GM23338 (cell line): Measurements from ENCODE around the gene CISD1.
A peak's percentile ranks its signal among the peaks of the same experiment; 100 is the strongest.

Source experiments
- CREB1 ChIP-seq: fragments of 250-450 bp; sonication (Bioruptor Pico); IDR thresholded peaks from 2 replicates; pipeline ENCODE4 v1.5.0; 2020; ENCODE audit warnings: low read depth, mild to moderate bottlenecking, moderate library complexity
- CTCF ChIP-seq, 2 experiments: fragments of 200-600 bp in 1 of 2; sonication (generic) in 1 of 2; conservative IDR thresholded peaks; 2 replicates each; pipeline versions ENCODE4 v1.5.1 to v1.6.1; 2016 to 2017; ENCODE audit warnings: antibody characterized with exemption in 2 of 2, low read depth in 2 of 2, mild to moderate bottlenecking in 2 of 2, moderate library complexity in 1 of 2
- ETS1 ChIP-seq: IDR thresholded peaks from 2 replicates; pipeline ENCODE4 v1.6.1; 2016; ENCODE audit warnings: antibody characterized with exemption
- EZH2 ChIP-seq: fragments of 200-600 bp; sonication (generic); IDR thresholded peaks from one replicate; pipeline ENCODE4 v1.8.0; 2017; ENCODE audit warnings: antibody characterized with exemption, mild to moderate bottlenecking, low read depth; ENCODE audit not compliant: unreplicated experiment
- EZH2phosphoT487 ChIP-seq: fragments of 200-600 bp; sonication (generic); IDR thresholded peaks from one replicate; pipeline ENCODE4 v1.8.1; 2018; ENCODE audit warnings: antibody characterized with exemption; ENCODE audit not compliant: unreplicated experiment
- JUNB ChIP-seq: IDR thresholded peaks from one replicate; pipeline ENCODE4 v1.6.1; 2016; ENCODE audit warnings: antibody characterized with exemption; ENCODE audit not compliant: unreplicated experiment
- NANOG ChIP-seq: IDR thresholded peaks from 2 replicates; pipeline ENCODE4 v1.6.1; 2016; ENCODE audit warnings: antibody characterized with exemption, borderline replicate concordance
- POLR2AphosphoS5 ChIP-seq: IDR thresholded peaks from 2 replicates; pipeline ENCODE4 v1.6.1; 2016; ENCODE audit warnings: antibody characterized with exemption, low read depth
- STAT1 ChIP-seq: IDR thresholded peaks from one replicate; pipeline ENCODE4 v1.6.1; 2016; ENCODE audit warnings: antibody characterized with exemption; ENCODE audit not compliant: unreplicated experiment
- ZNF114 ChIP-seq: fragments of 250-450 bp; sonication (Bioruptor Pico); IDR thresholded peaks from 2 replicates; pipeline ENCODE4 v1.5.0; 2020; ENCODE audit warnings: mild to moderate bottlenecking, moderate library complexity
- ZNF331 ChIP-seq: fragments of 250-450 bp; sonication (Bioruptor Pico); IDR thresholded peaks from 2 replicates; pipeline ENCODE4 v1.5.0; 2020; ENCODE audit warnings: low read depth, mild to moderate bottlenecking, moderate library complexity
- TF ChIP-seq, protein P1 (sequence below): IDR thresholded peaks from one replicate; pipeline ENCODE4 v1.6.1; 2018; ENCODE audit warnings: antibody characterized with exemption; ENCODE audit not compliant: unreplicated experiment
- TF ChIP-seq, protein P2 (sequence below): fragments of 250-450 bp; sonication (Bioruptor Pico); IDR thresholded peaks from 2 replicates; pipeline ENCODE4 v1.5.0; 2020; ENCODE audit warnings: mild to moderate bottlenecking, moderate library complexity

DNA sequence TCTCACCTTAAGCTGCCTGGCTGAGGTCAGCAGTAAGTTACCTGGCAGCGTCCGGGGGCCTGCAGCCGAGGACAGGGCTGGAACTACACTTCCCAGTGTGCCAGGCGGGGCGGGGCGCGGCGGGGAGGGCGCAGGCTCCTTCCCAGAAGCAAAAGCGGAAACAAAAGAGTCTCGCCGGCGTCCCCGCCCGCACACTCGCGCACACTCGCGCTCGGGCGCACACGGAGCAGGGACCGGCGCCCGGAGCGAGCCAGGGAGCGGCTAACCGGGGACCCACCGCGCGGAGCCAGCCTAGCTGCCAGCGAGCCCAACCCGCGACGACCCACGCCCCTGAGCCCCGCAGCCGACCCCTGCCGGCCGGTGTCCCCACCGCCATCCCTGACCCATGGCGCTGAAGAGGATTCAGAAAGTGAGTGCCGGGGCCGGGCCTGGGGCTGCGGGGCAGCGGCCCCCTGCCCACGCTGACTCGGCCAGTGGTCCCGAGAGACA is 65.9 kb downstream of the CISD1 start, which contains the start of gene UBE2D1:
- TF ChIP-seq CTCF (conservative IDR thresholded peaks at IDR 0.05; ENCODE audit: low read depth in 2 of 2), result peak in 1 of 2 experiments; percentile 26; a peak in 3 of 4 replicates
- no peak for TF ChIP-seq EZH2
- TF ChIP-seq POLR2AphosphoS5, result peak; percentile 97
- TF ChIP-seq CREB1 (CRISPR knock-in tag), result 0 out of 2 replicates have a peak, but pooled peaks have one; percentile 14
- TF ChIP-seq, protein P1, sequence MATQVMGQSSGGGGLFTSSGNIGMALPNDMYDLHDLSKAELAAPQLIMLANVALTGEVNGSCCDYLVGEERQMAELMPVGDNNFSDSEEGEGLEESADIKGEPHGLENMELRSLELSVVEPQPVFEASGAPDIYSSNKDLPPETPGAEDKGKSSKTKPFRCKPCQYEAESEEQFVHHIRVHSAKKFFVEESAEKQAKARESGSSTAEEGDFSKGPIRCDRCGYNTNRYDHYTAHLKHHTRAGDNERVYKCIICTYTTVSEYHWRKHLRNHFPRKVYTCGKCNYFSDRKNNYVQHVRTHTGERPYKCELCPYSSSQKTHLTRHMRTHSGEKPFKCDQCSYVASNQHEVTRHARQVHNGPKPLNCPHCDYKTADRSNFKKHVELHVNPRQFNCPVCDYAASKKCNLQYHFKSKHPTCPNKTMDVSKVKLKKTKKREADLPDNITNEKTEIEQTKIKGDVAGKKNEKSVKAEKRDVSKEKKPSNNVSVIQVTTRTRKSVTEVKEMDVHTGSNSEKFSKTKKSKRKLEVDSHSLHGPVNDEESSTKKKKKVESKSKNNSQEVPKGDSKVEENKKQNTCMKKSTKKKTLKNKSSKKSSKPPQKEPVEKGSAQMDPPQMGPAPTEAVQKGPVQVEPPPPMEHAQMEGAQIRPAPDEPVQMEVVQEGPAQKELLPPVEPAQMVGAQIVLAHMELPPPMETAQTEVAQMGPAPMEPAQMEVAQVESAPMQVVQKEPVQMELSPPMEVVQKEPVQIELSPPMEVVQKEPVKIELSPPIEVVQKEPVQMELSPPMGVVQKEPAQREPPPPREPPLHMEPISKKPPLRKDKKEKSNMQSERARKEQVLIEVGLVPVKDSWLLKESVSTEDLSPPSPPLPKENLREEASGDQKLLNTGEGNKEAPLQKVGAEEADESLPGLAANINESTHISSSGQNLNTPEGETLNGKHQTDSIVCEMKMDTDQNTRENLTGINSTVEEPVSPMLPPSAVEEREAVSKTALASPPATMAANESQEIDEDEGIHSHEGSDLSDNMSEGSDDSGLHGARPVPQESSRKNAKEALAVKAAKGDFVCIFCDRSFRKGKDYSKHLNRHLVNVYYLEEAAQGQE, result no peak
- no peak for TF ChIP-seq ZNF331 (CRISPR knock-in tag)
- no peak for TF ChIP-seq NANOG
- TF ChIP-seq EZH2phosphoT487, result no peak
- TF ChIP-seq JUNB, result no peak
- peak; percentile 87 for TF ChIP-seq ETS1
- no peak for TF ChIP-seq STAT1
- TF ChIP-seq ZNF114, result no peak
- TF ChIP-seq, protein P2, sequence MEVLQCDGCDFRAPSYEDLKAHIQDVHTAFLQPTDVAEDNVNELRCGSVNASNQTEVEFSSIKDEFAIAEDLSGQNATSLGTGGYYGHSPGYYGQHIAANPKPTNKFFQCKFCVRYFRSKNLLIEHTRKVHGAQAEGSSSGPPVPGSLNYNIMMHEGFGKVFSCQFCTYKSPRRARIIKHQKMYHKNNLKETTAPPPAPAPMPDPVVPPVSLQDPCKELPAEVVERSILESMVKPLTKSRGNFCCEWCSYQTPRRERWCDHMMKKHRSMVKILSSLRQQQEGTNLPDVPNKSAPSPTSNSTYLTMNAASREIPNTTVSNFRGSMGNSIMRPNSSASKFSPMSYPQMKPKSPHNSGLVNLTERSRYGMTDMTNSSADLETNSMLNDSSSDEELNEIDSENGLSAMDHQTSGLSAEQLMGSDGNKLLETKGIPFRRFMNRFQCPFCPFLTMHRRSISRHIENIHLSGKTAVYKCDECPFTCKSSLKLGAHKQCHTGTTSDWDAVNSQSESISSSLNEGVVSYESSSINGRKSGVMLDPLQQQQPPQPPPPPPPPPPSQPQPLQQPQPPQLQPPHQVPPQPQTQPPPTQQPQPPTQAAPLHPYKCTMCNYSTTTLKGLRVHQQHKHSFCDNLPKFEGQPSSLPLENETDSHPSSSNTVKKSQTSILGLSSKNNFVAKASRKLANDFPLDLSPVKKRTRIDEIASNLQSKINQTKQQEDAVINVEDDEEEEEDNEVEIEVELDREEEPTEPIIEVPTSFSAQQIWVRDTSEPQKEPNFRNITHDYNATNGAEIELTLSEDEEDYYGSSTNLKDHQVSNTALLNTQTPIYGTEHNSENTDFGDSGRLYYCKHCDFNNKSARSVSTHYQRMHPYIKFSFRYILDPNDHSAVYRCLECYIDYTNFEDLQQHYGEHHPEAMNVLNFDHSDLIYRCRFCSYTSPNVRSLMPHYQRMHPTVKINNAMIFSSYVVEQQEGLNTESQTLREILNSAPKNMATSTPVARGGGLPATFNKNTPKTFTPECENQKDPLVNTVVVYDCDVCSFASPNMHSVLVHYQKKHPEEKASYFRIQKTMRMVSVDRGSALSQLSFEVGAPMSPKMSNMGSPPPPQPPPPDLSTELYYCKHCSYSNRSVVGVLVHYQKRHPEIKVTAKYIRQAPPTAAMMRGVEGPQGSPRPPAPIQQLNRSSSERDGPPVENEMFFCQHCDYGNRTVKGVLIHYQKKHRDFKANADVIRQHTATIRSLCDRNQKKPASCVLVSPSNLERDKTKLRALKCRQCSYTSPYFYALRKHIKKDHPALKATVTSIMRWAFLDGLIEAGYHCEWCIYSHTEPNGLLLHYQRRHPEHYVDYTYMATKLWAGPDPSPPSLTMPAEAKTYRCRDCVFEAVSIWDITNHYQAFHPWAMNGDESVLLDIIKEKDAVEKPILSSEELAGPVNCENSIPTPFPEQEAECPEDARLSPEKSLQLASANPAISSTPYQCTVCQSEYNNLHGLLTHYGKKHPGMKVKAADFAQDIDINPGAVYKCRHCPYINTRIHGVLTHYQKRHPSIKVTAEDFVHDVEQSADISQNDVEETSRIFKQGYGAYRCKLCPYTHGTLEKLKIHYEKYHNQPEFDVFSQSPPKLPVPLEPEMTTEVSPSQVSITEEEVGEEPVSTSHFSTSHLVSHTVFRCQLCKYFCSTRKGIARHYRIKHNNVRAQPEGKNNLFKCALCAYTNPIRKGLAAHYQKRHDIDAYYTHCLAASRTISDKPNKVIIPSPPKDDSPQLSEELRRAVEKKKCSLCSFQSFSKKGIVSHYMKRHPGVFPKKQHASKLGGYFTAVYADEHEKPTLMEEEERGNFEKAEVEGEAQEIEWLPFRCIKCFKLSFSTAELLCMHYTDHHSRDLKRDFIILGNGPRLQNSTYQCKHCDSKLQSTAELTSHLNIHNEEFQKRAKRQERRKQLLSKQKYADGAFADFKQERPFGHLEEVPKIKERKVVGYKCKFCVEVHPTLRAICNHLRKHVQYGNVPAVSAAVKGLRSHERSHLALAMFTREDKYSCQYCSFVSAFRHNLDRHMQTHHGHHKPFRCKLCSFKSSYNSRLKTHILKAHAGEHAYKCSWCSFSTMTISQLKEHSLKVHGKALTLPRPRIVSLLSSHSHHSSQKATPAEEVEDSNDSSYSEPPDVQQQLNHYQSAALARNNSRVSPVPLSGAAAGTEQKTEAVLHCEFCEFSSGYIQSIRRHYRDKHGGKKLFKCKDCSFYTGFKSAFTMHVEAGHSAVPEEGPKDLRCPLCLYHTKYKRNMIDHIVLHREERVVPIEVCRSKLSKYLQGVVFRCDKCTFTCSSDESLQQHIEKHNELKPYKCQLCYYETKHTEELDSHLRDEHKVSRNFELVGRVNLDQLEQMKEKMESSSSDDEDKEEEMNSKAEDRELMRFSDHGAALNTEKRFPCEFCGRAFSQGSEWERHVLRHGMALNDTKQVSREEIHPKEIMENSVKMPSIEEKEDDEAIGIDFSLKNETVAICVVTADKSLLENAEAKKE, result no peak
